ENCODE data around the gene SFN.

The SFN gene

DNA sequence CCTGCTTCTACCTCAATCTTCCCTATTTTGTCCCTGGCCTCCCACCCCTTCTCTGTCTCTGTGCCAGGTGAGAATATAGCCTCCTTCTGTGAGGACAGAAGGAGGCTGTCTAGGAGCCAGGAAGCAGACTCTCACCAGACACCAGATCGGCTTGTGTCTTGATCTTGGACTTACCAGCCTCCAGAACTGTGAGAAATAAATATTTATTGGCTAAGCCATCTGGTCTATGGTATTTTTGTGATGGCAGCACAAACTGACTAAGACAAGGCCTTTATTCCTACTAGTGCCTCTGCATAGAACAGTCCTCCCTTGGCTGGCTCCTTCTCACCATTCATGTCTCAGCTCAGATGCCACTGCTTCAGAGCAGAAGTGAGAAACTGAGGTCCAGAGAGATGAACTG is 25.3 kb downstream of the SFN start:
- H3K9me3 ChIP-seq (ENCODE audit: control insufficient read depth in 5 of 5, low read length in 5 of 5): no peaks in the 10 kb centered on the region
- peak overlapping the region in 2 of 5 donors; percentile 97 to 100 for H3K9ac ChIP-seq (ENCODE audit: low read length in 5 of 5)
- no peak overlapping the region for H3K27ac ChIP-seq (ENCODE audit: low read depth, low read length)
- peaks cover 0 to 22% (median 20%) of the 10 kb centered on the region in 5 donors for H3K4me1 ChIP-seq (ENCODE audit: control insufficient read depth in 5 of 5, insufficient read depth in 5 of 5, low read length in 5 of 5)
- H3K27me3 ChIP-seq (ENCODE audit: control insufficient read depth in 5 of 5, insufficient read depth in 4 of 5, low read length in 5 of 5): no peaks in the 10 kb centered on the region
- H3K4me3 ChIP-seq (ENCODE audit: low read depth in 1 of 5, low read length in 5 of 5): no peak overlapping the region
- H3K36me3 ChIP-seq (ENCODE audit: control insufficient read depth in 5 of 5, insufficient read depth in 5 of 5, low read length in 5 of 5): peaks cover 14 to 64% (median 56%) of the 10 kb centered on the region in 5 donors

DNA sequence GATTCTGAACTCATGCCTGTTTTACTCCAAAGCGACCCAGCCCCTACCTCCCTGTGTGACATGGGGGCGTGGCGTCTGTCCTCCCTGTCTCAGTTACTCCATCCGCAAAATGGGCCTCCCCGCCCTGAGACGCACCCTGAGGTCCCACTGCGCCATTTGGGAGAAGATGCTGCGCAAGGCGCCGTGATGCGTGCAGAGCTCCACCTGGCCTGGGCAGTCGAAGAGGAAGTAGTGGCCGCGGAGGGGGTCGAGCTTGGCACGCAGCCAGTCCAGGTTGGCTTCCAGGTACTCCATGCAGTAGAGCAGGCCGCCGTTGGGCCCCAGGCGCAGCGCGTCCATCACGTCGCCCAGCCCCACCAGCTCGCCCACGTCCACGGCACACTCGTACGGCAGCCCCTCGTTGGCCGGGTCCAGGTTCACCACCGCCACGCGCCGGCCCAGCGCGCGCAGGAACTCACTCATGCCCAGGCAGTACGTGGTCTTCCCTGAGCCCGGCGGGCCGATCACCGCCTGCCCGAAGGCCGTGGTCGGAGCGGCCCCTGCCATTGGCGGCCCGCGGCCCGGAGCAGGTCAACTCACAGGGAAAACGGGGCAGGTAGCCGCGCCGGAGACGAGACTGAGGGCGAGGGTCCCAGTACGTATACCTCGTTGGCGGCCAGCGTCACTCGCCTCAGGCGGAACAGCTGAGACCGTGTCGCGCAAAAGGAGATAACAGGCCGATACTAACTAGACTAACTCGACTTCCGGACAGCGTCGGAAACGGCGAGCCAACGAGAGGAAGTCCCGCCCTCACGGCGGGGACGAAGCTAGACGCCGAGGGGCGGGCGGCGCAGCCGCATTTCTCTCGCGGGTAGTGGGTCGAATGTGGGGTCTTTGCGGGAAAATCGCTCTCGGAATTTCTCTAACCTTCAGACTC is 26.9 kb downstream of the SFN start, which contains the start of gene GPN2:
Gene GPN2, minus strand, starts transcription at position 733 of the 916 bp plus-strand sequence. Its CDS starts 187 bp downstream, at position 546.
- no peaks in the 10 kb centered on the region for H3K9me3 ChIP-seq (ENCODE audit: control insufficient read depth in 5 of 5, low read length in 5 of 5)
- H3K36me3 ChIP-seq (ENCODE audit: control insufficient read depth in 5 of 5, insufficient read depth in 5 of 5, low read length in 5 of 5): peaks cover 13 to 62% (median 52%) of the 10 kb centered on the region in 5 donors
- H3K4me3 ChIP-seq (ENCODE audit: low read depth in 1 of 5, low read length in 5 of 5): peak within 1 kb of the TSS; percentile 74 to 99 (median 91)
- peak within 1 kb of the TSS; percentile 97 to 100 (median 97) for H3K9ac ChIP-seq (ENCODE audit: low read length in 5 of 5)
- H3K27me3 ChIP-seq (ENCODE audit: control insufficient read depth in 5 of 5, insufficient read depth in 4 of 5, low read length in 5 of 5): no peaks in the 10 kb centered on the region
- peak within 1 kb of the TSS; percentile 91 for H3K27ac ChIP-seq (ENCODE audit: low read depth, low read length)
- H3K4me1 ChIP-seq (ENCODE audit: control insufficient read depth in 5 of 5, insufficient read depth in 5 of 5, low read length in 5 of 5): peaks cover 0 to 22% (median 20%) of the 10 kb centered on the region in 5 donors

DNA sequence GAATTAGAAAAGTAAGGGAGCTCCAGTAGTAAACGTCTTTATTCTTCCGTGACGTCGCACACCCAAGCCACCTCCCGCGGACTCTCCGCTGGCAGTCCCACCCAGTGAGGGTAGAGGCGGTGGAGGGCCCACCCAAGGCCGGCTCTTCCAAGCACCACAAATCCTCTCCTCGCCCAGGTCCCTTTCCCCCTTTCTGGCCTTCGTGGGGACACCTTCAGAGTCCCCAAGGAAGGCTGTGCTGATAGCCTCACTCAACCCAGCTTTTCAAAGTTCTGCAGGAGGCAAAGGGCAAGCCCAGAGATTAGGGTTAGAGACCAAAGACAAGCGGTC is 27.5 kb downstream of the SFN start:
- H3K4me3 ChIP-seq (ENCODE audit: low read depth in 1 of 5, low read length in 5 of 5): peak overlapping the region; percentile 59 to 99 (median 91)
- H3K4me1 ChIP-seq (ENCODE audit: control insufficient read depth in 5 of 5, insufficient read depth in 5 of 5, low read length in 5 of 5): peaks cover 0 to 22% (median 20%) of the 10 kb centered on the region in 5 donors
- no peaks in the 10 kb centered on the region for H3K27me3 ChIP-seq (ENCODE audit: control insufficient read depth in 5 of 5, insufficient read depth in 4 of 5, low read length in 5 of 5)
- H3K27ac ChIP-seq (ENCODE audit: low read depth, low read length): peak overlapping the region; percentile 91
- H3K9me3 ChIP-seq (ENCODE audit: control insufficient read depth in 5 of 5, low read length in 5 of 5): no peaks in the 10 kb centered on the region
- H3K9ac ChIP-seq (ENCODE audit: low read length in 5 of 5): peak overlapping the region; percentile 97 to 100 (median 97)
- H3K36me3 ChIP-seq (ENCODE audit: control insufficient read depth in 5 of 5, insufficient read depth in 5 of 5, low read length in 5 of 5): peaks cover 8 to 62% (median 52%) of the 10 kb centered on the region in 5 donors

DNA sequence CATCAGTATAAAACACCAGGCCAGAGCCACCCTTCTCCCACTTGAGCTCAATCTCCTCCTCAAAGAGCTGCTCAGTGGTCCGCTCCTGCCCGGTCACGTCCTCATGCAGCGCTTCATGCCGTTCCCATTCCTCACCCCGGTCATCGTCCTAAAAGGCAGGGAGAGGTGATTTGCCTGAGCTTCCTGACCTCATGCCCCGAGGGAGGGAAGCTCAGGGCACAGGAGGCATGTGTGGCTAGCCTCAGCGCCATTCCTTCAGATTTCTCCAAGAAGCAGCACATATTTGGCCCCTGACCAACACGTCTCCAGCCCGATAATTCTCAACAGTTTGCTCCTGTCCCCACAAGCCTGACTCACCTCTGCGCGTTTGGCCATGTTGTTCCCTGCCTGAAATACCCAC is 31.3 kb downstream of the SFN start:
- Histone ChIP-seq H3K9me3 (ENCODE audit: control insufficient read depth in 5 of 5, low read length in 5 of 5) (no peaks in the 10 kb centered on the region), H3K27ac (ENCODE audit: low read depth, low read length) (no peak overlapping the region), H3K4me1 (ENCODE audit: control insufficient read depth in 5 of 5, insufficient read depth in 5 of 5, low read length in 5 of 5) (peaks cover 3 to 20% (median 19%) of the 10 kb centered on the region in 5 donors), H3K9ac (ENCODE audit: low read length in 5 of 5) (no peak overlapping the region), H3K4me3 (ENCODE audit: low read depth in 1 of 5, low read length in 5 of 5) (no peak overlapping the region), H3K36me3 (ENCODE audit: control insufficient read depth in 5 of 5, insufficient read depth in 5 of 5, low read length in 5 of 5) (peaks cover 5 to 59% (median 44%) of the 10 kb centered on the region in 5 donors), H3K27me3 (ENCODE audit: control insufficient read depth in 5 of 5, insufficient read depth in 4 of 5, low read length in 5 of 5) (no peaks in the 10 kb centered on the region)

DNA sequence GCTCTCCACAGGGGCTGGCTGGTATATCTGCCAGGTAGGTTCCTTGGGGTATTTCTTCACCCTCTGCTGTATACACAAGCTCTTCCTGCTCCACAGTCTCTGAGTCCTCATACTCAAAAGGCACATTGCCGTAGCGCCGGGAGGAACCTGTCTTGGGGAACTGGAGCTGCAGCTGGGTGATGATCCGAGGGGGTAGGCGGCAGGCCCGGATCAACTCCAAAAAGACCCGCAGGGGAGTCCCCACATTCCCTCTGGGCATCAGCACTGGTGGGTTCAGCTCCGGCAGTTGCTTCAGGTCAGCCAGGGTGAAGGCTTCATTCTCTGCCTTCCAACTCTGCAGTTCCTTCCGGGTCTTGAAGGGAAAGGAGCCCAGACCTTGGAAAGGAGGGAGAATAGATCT is 34.4 kb downstream of the SFN start:
- H3K9me3 ChIP-seq (ENCODE audit: control insufficient read depth in 5 of 5, low read length in 5 of 5): no peaks in the 10 kb centered on the region
- no peak overlapping the region for H3K27ac ChIP-seq (ENCODE audit: low read depth, low read length)
- H3K9ac ChIP-seq (ENCODE audit: low read length in 5 of 5): no peak overlapping the region
- H3K4me3 ChIP-seq (ENCODE audit: low read depth in 1 of 5, low read length in 5 of 5): no peak overlapping the region
- peaks cover 7 to 23% (median 20%) of the 10 kb centered on the region in 5 donors for H3K4me1 ChIP-seq (ENCODE audit: control insufficient read depth in 5 of 5, insufficient read depth in 5 of 5, low read length in 5 of 5)
- H3K36me3 ChIP-seq (ENCODE audit: control insufficient read depth in 5 of 5, insufficient read depth in 5 of 5, low read length in 5 of 5): peaks cover 5 to 52% (median 40%) of the 10 kb centered on the region in 5 donors
- no peaks in the 10 kb centered on the region for H3K27me3 ChIP-seq (ENCODE audit: control insufficient read depth in 5 of 5, insufficient read depth in 4 of 5, low read length in 5 of 5)

DNA sequence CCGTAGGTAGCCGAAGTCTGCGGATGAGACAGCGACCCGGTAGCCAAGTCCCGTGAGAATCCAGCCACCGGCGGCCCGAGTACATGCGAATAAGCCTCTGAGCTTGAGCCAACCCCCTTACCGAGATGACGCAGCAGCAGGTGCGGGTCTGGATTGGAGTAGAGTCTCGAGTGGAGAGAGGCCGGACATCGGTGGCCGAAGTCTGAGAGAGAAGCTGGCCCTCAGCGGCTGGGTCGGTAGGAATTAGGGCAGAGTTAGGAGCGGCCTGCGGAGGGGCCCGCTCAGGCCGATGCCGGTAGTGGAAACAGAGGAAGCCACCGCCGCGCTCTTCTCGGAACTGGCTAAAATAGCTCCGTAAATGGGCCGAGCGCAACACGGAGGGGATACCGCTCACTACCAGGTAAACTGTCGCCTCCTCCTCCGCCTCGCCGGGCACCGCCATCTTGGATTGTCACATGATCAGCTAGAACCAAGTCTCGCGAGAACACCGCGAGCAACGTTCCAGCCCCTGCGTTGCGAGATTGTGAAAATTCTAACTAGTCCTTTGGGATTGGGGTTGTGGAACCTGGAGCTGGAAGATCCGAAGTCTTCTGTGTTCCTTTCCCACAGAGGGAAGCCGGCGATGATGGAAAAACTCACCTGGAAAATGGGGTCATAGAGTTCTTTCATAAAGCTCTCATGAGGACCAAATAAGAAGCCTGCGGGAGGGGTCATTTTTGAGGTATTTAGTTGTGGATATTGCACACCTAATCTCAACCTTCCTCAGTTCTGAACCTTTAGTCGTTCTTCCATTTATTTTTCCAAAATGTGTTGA is 37.3 kb downstream of the SFN start, which contains the start of gene GPATCH3:
Gene GPATCH3, minus strand, starts transcription at position 467 of the 814 bp plus-strand sequence. Its CDS starts 25 bp downstream, at position 442.
- no peaks in the 10 kb centered on the region for H3K9me3 ChIP-seq (ENCODE audit: control insufficient read depth in 5 of 5, low read length in 5 of 5)
- peak within 1 kb of the TSS; percentile 79 to 98 (median 86) for H3K4me3 ChIP-seq (ENCODE audit: low read depth in 1 of 5, low read length in 5 of 5)

DNA sequence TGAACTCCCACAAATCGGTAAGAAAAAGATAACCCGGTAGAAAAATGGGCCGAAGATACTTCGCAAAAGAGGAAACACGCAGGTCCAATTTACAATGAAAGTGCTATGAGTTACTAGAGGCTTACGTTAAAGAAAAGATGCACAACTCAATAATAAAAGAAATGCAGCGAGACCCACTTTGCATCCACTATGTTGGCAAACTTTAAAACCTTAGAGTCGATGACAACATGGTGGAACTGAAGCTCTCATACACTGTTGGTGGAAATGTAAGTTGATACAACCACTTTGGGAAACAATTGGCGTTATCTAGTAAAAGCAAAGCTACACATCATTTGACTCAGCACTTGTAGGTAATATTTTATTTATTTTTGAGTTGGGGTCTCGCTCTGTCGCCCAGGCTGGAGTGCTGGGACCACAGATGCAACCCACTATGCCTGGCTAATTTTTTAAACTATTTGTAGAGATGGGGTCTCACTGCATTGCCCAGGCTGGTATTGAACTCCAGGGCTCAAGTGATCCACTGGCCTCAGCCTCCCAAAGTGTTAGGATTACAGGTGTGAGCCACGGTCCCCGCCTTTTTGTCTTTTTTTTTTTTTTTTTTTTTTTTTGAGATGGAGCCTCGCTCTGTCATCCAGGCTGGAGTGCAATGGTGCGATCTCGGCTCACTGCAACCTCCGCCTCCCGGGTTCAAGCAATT is 38.0 kb downstream of the SFN start:
- H3K27ac ChIP-seq (ENCODE audit: low read depth, low read length): peak overlapping the region; percentile 82
- peak overlapping the region in 4 of 5 donors; percentile 88 to 99 (median 90) for H3K9ac ChIP-seq (ENCODE audit: low read length in 5 of 5)
- H3K27me3 ChIP-seq (ENCODE audit: control insufficient read depth in 5 of 5, insufficient read depth in 4 of 5, low read length in 5 of 5): no peaks in the 10 kb centered on the region
- H3K4me3 ChIP-seq (ENCODE audit: low read depth in 1 of 5, low read length in 5 of 5): peak overlapping the region; percentile 79 to 98 (median 86)
- peaks cover 7 to 23% (median 20%) of the 10 kb centered on the region in 5 donors for H3K4me1 ChIP-seq (ENCODE audit: control insufficient read depth in 5 of 5, insufficient read depth in 5 of 5, low read length in 5 of 5)
- H3K36me3 ChIP-seq (ENCODE audit: control insufficient read depth in 5 of 5, insufficient read depth in 5 of 5, low read length in 5 of 5): peaks cover 0 to 18% (median 11%) of the 10 kb centered on the region in 5 donors
- H3K9me3 ChIP-seq (ENCODE audit: control insufficient read depth in 5 of 5, low read length in 5 of 5): no peaks in the 10 kb centered on the region

More for the DNA sequence above, 37.3 kb downstream of the SFN start, which contains the start of gene GPATCH3:
- H3K9ac ChIP-seq (ENCODE audit: low read length in 5 of 5): peak within 1 kb of the TSS; percentile 88 to 99 (median 90)
- H3K36me3 ChIP-seq (ENCODE audit: control insufficient read depth in 5 of 5, insufficient read depth in 5 of 5, low read length in 5 of 5): peaks cover 0 to 25% (median 16%) of the 10 kb centered on the region in 5 donors
- H3K27ac ChIP-seq (ENCODE audit: low read depth, low read length): peak within 1 kb of the TSS; percentile 82
- H3K27me3 ChIP-seq (ENCODE audit: control insufficient read depth in 5 of 5, insufficient read depth in 4 of 5, low read length in 5 of 5): no peaks in the 10 kb centered on the region
- peaks cover 7 to 23% (median 20%) of the 10 kb centered on the region in 5 donors for H3K4me1 ChIP-seq (ENCODE audit: control insufficient read depth in 5 of 5, insufficient read depth in 5 of 5, low read length in 5 of 5)

DNA sequence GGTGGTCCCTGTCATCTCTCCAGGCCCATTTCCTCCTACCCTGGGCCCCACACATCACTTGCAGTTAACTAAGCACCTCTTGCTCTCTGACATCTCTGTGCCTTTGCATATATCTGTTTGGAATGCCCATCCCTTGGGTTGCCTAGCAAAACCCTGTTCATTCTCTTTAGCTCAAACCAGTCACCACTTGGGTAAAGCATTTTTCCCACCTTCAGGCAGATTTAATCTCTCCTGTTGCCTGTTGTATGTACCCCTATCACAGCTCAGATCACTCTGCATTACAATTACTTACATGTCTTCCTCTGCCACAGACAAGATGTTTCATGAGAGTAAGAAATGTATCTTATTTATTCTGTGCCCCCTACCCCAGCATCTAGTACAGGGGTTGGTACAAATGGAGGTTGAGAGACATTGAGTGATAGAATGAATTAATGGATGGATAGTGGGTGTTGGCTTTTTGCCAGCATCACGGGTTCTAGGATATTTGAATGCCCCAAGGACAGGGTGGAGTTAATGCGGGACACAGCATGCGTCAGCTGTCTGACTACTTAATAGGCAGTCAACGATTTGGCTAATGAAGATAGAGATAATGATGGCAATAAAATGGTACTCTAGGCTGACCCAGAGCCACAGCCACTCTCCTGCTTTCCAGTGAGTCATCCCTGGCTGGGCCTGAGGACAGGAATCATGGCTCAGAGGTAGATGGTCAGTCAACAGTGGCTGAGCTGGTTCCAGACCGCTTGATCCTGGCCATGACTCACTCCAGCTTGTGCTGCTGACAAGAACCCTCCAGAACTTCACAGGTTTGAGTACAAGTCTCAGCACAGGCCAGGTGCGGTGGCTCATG is 44.3 kb downstream of the SFN start:
- Histone ChIP-seq H3K4me1 (ENCODE audit: control insufficient read depth in 5 of 5, insufficient read depth in 5 of 5, low read length in 5 of 5) (no peaks in the 10 kb centered on the region), H3K9ac (ENCODE audit: low read length in 5 of 5) (no peak overlapping the region), H3K4me3 (ENCODE audit: low read depth in 1 of 5, low read length in 5 of 5) (no peak overlapping the region), H3K27ac (ENCODE audit: low read depth, low read length) (no peak overlapping the region), H3K27me3 (ENCODE audit: control insufficient read depth in 5 of 5, insufficient read depth in 4 of 5, low read length in 5 of 5) (no peaks in the 10 kb centered on the region), H3K9me3 (ENCODE audit: control insufficient read depth in 5 of 5, low read length in 5 of 5) (no peaks in the 10 kb centered on the region), H3K36me3 (ENCODE audit: control insufficient read depth in 5 of 5, insufficient read depth in 5 of 5, low read length in 5 of 5) (no peaks in the 10 kb centered on the region)

DNA sequence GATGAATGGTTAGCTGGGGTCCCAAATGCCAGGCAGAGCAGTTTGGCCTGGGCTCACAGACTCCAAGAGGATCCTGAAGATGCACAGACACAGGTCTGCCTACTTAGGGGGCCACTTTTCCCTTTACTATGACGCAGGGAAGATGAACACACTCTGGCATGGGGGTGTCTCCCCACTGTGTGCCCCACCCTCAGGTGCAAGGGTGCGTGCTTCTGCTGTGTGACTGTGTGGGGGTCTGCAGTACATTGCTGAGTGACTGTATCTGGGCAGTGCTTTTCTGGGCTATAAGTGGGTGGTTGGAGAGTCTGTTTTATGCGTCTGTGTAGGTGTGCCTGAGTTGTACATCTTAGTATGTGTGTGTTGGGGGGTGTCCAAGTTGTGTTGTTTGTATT is 47.0 kb downstream of the SFN start:
- H3K9ac ChIP-seq (ENCODE audit: low read length in 5 of 5): no peak overlapping the region
- H3K36me3 ChIP-seq (ENCODE audit: control insufficient read depth in 5 of 5, insufficient read depth in 5 of 5, low read length in 5 of 5): no peaks in the 10 kb centered on the region
- H3K9me3 ChIP-seq (ENCODE audit: control insufficient read depth in 5 of 5, low read length in 5 of 5): no peaks in the 10 kb centered on the region
- no peaks in the 10 kb centered on the region for H3K4me1 ChIP-seq (ENCODE audit: control insufficient read depth in 5 of 5, insufficient read depth in 5 of 5, low read length in 5 of 5)
- no peak overlapping the region for H3K4me3 ChIP-seq (ENCODE audit: low read depth in 1 of 5, low read length in 5 of 5)
- H3K27me3 ChIP-seq (ENCODE audit: control insufficient read depth in 5 of 5, insufficient read depth in 4 of 5, low read length in 5 of 5): no peaks in the 10 kb centered on the region
- H3K27ac ChIP-seq (ENCODE audit: low read depth, low read length): no peak overlapping the region
